Measurements from ENCODE around the gene HSF5.
A peak's percentile ranks its signal among the peaks of the same experiment; 100 is the strongest.

The HSF5 gene

DNA sequence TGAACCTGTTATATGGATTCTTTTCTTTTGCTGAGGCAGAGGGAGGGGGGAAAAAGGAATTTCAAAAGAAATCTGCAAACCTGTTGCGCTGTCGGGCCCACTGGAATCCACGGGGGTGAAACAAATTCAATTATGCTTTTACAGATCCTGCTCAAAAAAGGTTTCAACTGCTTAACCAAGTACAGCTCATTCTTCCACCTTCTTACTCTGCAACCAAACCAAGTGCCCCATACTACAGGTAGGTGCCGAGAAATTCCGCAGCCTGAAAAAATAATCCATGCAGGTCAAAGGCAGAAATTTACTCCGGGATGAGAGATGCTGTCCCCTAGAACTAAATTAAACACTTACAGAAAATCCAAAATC, 71.3 kb downstream of the HSF5 start:
- H3K4me3 Mint-ChIP-seq, result no peak overlapping the region
- no peaks in the 10 kb centered on the region for H3K9me3 Mint-ChIP-seq (ENCODE audit: low read depth)
- H3K36me3 Mint-ChIP-seq, result peaks cover 3% of the 10 kb centered on the region
- peaks cover 24% of the 10 kb centered on the region for H3K4me1 Mint-ChIP-seq (ENCODE audit: low read depth)
- peak overlapping the region; percentile 1 for H3K27ac Mint-ChIP-seq
- no peaks in the 10 kb centered on the region for H3K27me3 Mint-ChIP-seq

DNA sequence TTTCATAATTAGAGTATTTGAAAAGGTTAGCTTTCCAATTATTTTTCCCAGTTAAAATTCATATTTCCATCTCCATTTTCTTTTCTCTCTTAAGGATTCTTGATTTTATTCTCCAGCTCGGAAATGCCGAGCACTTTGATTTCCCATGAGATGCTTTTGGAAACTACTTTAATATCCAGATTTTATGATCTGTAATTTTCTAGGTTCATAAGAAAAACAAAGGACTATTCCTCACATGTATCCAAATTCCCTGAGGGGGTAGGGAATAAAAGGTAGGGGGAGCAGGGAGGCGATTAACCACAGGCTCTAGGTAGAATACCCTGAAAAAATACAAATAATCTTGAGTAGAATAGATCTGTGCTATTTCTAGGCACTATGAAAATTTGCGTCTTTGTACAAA, 71.8 kb downstream of the HSF5 start:
- Mint-ChIP-seq H3K27ac (no peak overlapping the region), H3K4me1 (ENCODE audit: low read depth) (peaks cover 26% of the 10 kb centered on the region), H3K27me3 (no peaks in the 10 kb centered on the region), H3K9me3 (ENCODE audit: low read depth) (no peaks in the 10 kb centered on the region), H3K36me3 (peaks cover 3% of the 10 kb centered on the region), H3K4me3 (no peak overlapping the region)

DNA sequence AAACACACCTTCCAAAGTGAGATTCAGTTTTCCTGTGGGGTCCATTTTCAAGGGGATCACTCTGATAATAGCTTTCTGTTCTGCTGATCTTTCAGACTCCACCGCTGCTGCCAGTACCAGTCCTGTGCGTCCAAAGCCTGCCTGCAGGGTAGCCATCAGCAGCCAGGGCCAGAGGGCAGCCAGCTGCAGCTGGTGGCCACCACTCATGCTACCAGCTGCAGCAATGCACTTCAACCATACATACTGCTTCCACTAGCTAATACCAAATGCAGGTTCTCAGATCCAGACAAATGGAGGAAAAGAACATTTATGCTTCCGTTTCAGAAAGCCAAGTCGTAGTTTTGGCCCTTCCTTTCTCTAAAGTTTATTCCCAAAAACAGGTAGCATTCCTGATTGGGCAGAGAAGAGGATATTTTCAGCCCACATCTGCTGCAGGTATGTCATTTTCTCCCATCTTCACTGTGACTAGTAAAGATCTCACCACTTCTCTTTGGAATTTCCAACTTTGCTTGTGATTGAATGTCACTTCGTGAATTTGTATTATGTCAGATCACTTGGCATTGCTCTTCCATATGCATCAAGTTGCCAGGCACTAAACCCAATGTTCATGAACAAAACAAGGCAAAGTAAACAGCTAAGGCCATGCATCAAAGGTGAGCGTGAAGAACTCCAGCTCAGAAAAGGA, 72.7 kb downstream of the HSF5 start:
- no peak overlapping the region for H3K27ac Mint-ChIP-seq

DNA sequence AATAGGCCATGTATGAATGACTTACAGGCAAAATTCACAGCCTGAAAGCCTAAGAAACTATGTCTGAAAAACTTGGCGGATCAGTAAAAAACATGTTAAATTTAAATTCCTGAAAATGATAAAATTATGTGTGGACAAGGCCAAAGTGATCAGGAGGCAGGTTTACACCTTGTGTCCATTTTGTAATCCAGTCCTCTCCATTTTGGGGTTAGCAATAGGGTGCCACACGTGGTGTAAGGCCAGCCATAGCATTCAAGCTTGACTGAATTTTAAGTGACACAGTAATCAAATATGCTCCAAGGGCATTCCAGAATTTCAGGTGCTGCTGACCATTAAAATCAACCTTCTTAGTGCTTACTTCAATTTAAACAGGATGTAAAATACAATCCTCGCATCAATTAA, 73.6 kb downstream of the HSF5 start:
- H3K4me3 Mint-ChIP-seq, result no peak overlapping the region
- peaks cover 3% of the 10 kb centered on the region for H3K36me3 Mint-ChIP-seq
- H3K9me3 Mint-ChIP-seq (ENCODE audit: low read depth), result no peaks in the 10 kb centered on the region
- H3K4me1 Mint-ChIP-seq (ENCODE audit: low read depth), result peaks cover 26% of the 10 kb centered on the region
- H3K27ac Mint-ChIP-seq, result no peak overlapping the region
- H3K27me3 Mint-ChIP-seq, result no peaks in the 10 kb centered on the region

More for the DNA sequence above, 72.7 kb downstream of the HSF5 start:
- no peaks in the 10 kb centered on the region for H3K27me3 Mint-ChIP-seq
- H3K9me3 Mint-ChIP-seq (ENCODE audit: low read depth), result no peaks in the 10 kb centered on the region
- H3K36me3 Mint-ChIP-seq, result peaks cover 3% of the 10 kb centered on the region
- peaks cover 26% of the 10 kb centered on the region for H3K4me1 Mint-ChIP-seq (ENCODE audit: low read depth)
- no peak overlapping the region for H3K4me3 Mint-ChIP-seq

DNA sequence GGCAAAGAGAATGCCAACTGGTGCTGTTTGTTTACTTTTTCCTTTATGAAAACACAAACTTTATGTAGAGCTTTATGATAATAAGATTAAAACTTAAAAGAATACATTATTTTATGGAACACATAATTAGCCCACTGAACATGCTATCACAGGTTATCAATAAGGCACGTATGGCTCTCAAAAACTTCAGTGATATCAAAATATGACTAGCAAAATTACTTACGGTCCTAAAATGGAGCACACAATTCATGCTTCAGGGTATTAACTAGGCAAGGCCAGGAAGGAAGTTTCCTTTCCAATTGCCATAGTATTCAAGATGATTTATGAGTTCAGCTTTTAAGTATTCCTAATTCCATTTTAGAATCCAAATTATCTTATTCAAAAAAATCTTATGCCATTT, 74.5 kb downstream of the HSF5 start:
- H3K4me3 Mint-ChIP-seq, result no peak overlapping the region
- H3K4me1 Mint-ChIP-seq (ENCODE audit: low read depth), result peaks cover 26% of the 10 kb centered on the region
- H3K9me3 Mint-ChIP-seq (ENCODE audit: low read depth), result no peaks in the 10 kb centered on the region
- H3K27ac Mint-ChIP-seq, result peak overlapping the region; percentile 84
- no peaks in the 10 kb centered on the region for H3K27me3 Mint-ChIP-seq
- H3K36me3 Mint-ChIP-seq, result peaks cover 3% of the 10 kb centered on the region

DNA sequence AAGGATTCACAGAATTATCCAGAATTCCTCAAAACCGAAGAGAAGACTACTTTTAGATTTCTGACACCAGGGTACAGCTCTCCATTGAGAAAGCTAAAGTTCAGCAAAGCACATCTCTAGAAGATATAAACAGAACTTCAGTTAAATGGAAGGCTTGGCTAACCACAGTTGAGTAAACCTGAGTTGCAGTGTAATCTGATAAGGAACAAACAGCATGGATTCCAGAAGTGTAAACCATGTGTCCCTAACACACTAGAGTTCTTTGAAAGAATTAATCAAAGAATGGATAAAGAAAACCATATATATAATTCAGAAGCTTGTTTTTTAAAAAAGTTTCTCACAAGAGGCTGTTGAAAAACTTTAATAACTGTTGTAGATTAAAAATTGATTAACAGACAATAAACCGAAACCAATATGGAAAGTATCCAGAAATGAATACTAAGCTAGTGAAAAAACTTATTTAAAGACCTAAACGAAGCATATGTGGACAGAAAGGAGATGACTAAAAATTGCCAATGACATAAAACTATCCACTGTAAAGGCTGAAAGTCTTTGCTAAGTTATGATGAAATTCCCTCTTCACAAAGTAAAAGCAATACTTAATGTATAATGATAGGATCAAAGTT, 75.1 kb downstream of the HSF5 start:
- Mint-ChIP-seq H3K4me3 (peak overlapping the region; percentile 22), H3K9me3 (ENCODE audit: low read depth) (no peaks in the 10 kb centered on the region), H3K27ac (peak overlapping the region; percentile 84), H3K27me3 (no peaks in the 10 kb centered on the region), H3K36me3 (peaks cover 3% of the 10 kb centered on the region), H3K4me1 (ENCODE audit: low read depth) (peaks cover 21% of the 10 kb centered on the region)

DNA sequence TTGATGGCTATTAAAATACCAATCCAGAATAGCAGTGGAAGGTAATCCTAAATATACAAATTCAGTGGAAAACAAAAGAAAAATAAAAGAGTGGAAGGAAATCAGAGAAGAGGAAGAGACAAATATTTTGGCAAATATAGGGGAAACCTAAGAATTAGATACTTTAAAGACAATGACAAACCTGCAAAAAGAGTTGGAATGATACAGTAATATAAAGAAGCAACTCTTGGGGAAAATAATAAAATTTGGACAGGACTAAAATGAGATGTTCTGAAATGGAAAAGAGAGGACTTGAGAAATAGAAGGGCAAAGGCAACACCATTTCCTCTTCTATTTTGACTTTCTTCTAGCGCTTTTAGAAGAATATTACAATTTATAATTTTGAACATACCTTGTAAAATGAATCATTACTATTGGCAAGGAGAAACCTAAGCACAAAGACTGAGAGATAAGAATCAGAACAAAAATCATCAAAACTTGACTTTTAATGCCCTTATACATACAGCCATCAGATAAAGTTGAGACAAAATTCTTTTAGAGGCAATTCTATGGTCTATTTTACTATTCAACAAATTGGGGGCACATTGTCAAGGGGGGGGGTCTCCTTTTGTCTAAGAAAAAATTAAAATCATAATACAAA, 76.0 kb downstream of the HSF5 start:
- Mint-ChIP-seq H3K9me3 (ENCODE audit: low read depth) (no peaks in the 10 kb centered on the region), H3K27ac (peak overlapping the region; percentile 36), H3K36me3 (peaks cover 3% of the 10 kb centered on the region), H3K27me3 (no peaks in the 10 kb centered on the region), H3K4me1 (ENCODE audit: low read depth) (peaks cover 15% of the 10 kb centered on the region), H3K4me3 (no peak overlapping the region)

DNA sequence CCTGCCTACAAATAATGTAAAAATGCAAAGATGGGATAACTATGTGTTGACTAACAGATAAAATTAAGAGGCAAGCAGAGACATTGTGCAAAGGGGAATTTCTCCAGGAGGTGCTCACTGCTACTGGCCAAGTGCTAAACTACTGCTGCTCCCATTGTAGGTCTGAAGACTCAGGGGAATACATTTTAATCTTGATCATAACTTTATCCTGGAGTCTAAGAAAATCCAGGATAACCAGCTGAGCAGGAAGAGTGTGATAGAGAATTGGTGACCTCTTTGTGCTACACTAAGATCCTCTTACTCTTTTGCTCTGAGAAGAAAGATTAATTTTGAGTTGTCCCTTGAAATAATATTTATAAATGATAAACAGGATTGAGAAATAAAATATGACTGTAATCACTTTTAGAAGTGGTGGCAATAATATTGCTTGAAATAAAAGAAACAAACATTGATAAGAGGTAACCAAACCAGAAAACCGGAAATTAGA, 76.8 kb downstream of the HSF5 start:
- peaks cover 12% of the 10 kb centered on the region for H3K4me1 Mint-ChIP-seq (ENCODE audit: low read depth)
- no peaks in the 10 kb centered on the region for H3K9me3 Mint-ChIP-seq (ENCODE audit: low read depth)
- H3K4me3 Mint-ChIP-seq, result no peak overlapping the region
- peaks cover 3% of the 10 kb centered on the region for H3K36me3 Mint-ChIP-seq
- H3K27me3 Mint-ChIP-seq, result no peaks in the 10 kb centered on the region
- no peak overlapping the region for H3K27ac Mint-ChIP-seq

DNA sequence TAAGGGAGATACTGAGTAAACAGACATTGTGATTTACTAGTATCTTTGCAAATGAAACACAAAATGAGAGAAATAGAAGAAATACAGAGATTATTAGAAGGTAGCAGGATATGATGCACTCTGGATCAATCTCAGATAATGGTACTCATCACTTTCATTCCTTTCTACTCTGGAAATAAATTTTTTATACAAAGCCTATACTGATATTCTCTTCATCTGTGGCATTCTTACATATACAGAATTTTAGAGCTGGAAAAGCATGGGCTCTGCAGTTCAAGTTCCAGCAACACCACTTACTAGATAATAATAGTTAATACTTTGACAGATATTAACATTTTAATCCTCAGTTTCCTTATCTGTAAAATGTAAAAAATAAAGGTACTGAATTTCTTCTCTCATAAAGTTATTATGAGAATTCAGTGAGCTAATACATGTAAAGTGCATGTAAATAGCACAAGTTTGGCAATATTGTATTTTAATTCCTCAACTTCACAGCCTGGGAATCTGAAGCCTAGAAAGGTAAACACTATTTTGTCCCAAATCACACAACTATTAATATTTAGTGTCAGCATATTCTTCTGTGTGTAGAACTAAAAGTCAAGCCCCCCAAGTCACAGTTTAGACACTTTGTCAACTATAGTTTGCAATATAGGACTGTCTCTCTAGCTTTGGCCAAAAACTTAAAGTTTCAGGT, 77.3 kb downstream of the HSF5 start:
- Mint-ChIP-seq H3K4me1 (ENCODE audit: low read depth) (peaks cover 10% of the 10 kb centered on the region), H3K4me3 (no peak overlapping the region), H3K36me3 (peaks cover 2% of the 10 kb centered on the region), H3K27ac (no peak overlapping the region), H3K9me3 (ENCODE audit: low read depth) (no peaks in the 10 kb centered on the region), H3K27me3 (no peaks in the 10 kb centered on the region)

DNA sequence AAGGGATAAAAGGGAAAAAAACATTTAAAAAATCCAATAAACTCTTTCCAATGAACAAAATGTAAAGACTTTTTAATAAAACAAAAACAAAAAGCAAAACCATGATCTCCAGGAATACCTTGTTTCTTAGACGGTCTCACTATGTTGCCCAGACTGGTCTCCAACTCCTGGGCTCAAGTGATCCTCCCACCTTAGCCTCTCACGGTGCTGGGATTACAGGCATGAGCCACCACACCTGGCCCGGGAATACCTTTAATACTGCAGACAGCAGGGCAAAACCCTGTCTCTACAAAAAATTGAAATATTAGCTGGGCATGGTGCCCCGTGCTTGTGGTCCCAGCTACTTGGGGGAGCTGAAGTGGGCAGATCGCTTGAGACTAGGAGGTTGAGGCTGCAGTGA, 78.8 kb downstream of the HSF5 start:
- H3K27ac Mint-ChIP-seq, result no peak overlapping the region
- H3K36me3 Mint-ChIP-seq, result no peaks in the 10 kb centered on the region
- H3K27me3 Mint-ChIP-seq, result no peaks in the 10 kb centered on the region
- peaks cover 10% of the 10 kb centered on the region for H3K4me1 Mint-ChIP-seq (ENCODE audit: low read depth)
- H3K4me3 Mint-ChIP-seq, result no peak overlapping the region
- no peaks in the 10 kb centered on the region for H3K9me3 Mint-ChIP-seq (ENCODE audit: low read depth)

DNA sequence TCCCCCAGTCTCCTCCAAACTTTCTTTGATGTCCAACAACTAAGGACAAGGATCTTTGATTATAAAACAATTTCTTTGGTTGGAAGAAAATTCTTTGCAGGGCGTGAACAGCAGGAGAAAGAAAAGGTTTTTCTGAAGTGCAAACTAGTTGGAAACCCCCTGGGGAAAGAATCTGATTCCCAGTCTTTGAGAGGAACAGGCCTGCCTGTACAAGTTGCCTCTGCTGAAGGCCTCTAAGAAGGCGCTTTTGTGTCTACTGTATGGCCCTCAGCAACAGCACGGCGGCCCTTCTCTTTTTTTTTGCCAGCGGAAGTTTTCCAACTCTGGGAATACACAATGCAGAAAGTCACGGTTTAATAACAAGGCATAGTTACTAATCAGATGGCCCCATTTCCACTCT, 84.9 kb downstream of the HSF5 start:
- no peaks in the 10 kb centered on the region for H3K27me3 Mint-ChIP-seq
- no peak overlapping the region for H3K27ac Mint-ChIP-seq
- H3K9me3 Mint-ChIP-seq (ENCODE audit: low read depth), result no peaks in the 10 kb centered on the region
- H3K4me1 Mint-ChIP-seq (ENCODE audit: low read depth), result peaks cover 9% of the 10 kb centered on the region
- H3K36me3 Mint-ChIP-seq, result no peaks in the 10 kb centered on the region
- no peak overlapping the region for H3K4me3 Mint-ChIP-seq

DNA sequence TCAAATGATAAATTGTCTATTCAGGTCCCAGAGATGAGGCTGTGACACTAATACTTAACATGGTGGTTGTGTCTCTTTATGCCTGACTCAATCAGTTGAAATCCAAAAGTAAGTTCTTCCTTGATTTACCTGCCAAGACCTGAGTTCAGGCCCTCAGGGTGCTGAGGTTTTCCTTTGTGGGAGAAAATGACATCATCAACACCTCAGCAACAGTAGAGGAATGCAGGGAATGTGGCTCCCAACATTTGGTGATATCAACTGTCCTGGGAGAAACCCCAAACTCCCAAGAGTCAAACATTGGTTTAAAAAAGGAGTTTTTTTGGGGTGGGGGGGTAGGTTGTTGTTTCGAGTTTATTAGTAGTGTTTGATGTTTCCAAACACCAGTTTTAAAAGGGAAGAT, 85.5 kb downstream of the HSF5 start:
- no peak overlapping the region for H3K4me3 Mint-ChIP-seq

DNA sequence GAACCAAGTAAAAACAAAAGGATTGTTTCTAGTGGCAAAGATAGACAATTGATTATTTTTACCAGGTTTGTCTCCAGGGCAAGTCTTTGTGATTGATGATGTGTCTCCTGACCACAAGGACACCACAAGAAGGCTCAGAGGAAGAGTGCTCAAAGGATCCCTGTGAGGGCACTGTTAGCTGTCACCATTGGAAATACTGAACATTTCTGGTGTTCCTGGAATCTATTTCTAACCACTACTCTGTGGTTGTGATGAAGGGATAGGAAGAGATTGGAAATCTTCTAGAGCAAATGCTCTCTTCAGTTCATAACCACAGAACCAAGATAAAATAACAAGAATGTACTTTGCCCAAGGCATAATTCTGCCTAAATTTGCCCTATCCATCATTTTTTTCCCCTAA, 86.2 kb downstream of the HSF5 start:
- Mint-ChIP-seq H3K4me3 (no peak overlapping the region), H3K27me3 (no peaks in the 10 kb centered on the region), H3K9me3 (ENCODE audit: low read depth) (no peaks in the 10 kb centered on the region), H3K27ac (no peak overlapping the region), H3K36me3 (no peaks in the 10 kb centered on the region), H3K4me1 (ENCODE audit: low read depth) (peaks cover 9% of the 10 kb centered on the region)

More for the DNA sequence above, 85.5 kb downstream of the HSF5 start:
- Mint-ChIP-seq H3K36me3 (no peaks in the 10 kb centered on the region), H3K27me3 (no peaks in the 10 kb centered on the region), H3K27ac (no peak overlapping the region), H3K4me1 (ENCODE audit: low read depth) (peaks cover 9% of the 10 kb centered on the region), H3K9me3 (ENCODE audit: low read depth) (no peaks in the 10 kb centered on the region)

DNA sequence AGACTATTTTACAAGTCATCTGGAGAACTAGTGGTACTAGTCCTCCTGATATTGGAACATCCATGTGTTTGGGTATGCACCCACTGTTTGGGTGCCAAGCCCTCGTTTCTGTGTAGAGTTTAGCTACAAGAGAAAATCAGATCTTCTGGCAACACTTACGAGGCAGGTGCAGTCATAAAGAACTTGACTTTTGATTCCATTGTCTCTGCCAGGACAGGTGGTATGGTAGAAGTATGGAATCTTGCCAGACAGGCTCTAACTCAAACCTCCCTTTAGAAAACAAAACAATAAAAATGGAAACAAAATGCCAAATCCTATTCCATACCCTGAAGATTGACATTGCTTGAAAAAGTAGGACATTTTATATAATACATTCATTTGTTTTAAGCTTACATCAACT, 86.9 kb downstream of the HSF5 start:
- Mint-ChIP-seq H3K27ac (no peak overlapping the region), H3K4me3 (no peak overlapping the region), H3K9me3 (ENCODE audit: low read depth) (no peaks in the 10 kb centered on the region), H3K36me3 (no peaks in the 10 kb centered on the region), H3K4me1 (ENCODE audit: low read depth) (peaks cover 9% of the 10 kb centered on the region), H3K27me3 (no peaks in the 10 kb centered on the region)

DNA sequence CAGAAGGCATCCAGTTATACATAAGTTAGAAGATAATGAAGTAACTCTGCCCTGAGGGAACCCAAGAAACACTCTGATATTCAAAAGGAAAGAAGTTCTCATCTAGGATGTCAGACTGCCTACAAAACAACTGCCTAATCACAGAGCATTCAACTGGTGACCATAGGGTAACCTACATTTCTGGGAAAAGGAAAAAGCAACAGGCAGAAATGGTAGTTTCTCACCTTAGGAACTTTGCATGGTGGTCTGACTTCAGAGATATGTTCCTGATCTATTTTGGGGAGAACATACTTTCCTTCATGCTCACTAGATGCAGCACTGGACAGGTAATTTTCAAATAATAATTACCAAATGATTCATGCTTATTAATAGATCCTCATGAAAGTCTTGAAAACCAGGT, 87.4 kb downstream of the HSF5 start:
- no peaks in the 10 kb centered on the region for H3K36me3 Mint-ChIP-seq
- peaks cover 9% of the 10 kb centered on the region for H3K4me1 Mint-ChIP-seq (ENCODE audit: low read depth)
- H3K27ac Mint-ChIP-seq, result no peak overlapping the region
- no peaks in the 10 kb centered on the region for H3K9me3 Mint-ChIP-seq (ENCODE audit: low read depth)
- H3K4me3 Mint-ChIP-seq, result no peak overlapping the region
- H3K27me3 Mint-ChIP-seq, result no peaks in the 10 kb centered on the region

Data from activated naive CD8-positive, alpha-beta T cell (primary cell).